Ishikawa (cell line): ENCODE data around the gene CCAR1.

ENCODE experiments used
- CEBPB ChIP-seq: IDR thresholded peaks from 2 replicates; pipeline ENCODE4 v1.6.1; 2012
- CREB1 ChIP-seq: IDR thresholded peaks from 2 replicates; pipeline ENCODE4 v1.6.1; 2012; ENCODE audit warnings: low read depth
- EP300 ChIP-seq: IDR thresholded peaks from 2 replicates; pipeline ENCODE4 v1.6.1; 2012; ENCODE audit warnings: borderline replicate concordance
- FOXM1 ChIP-seq: IDR thresholded peaks from 2 replicates; pipeline ENCODE4 v1.6.1; 2012; ENCODE audit warnings: low read depth, borderline replicate concordance
- NFIC ChIP-seq: IDR thresholded peaks from 2 replicates; pipeline ENCODE4 v1.6.1; 2012
- RAD21 ChIP-seq: IDR thresholded peaks from 2 replicates; pipeline ENCODE4 v1.6.1; 2012; ENCODE audit warnings: low read depth
- TCF12 ChIP-seq: IDR thresholded peaks from 2 replicates; pipeline ENCODE4 v1.6.1; 2012; ENCODE audit warnings: low read depth
- TEAD4 ChIP-seq: IDR thresholded peaks from 2 replicates; pipeline ENCODE4 v1.6.1; 2012
- ZBTB7A ChIP-seq: IDR thresholded peaks from 2 replicates; pipeline ENCODE4 v1.6.1; 2012; ENCODE audit warnings: low read depth
- TF ChIP-seq, protein P1 (sequence below): IDR thresholded peaks from 2 replicates; pipeline ENCODE4 v1.6.1; 2012; ENCODE audit warnings: low read depth, mild to moderate bottlenecking
- TF ChIP-seq, protein P2 (sequence below): IDR thresholded peaks from 2 replicates; pipeline ENCODE4 v1.6.1; 2012

Gene CCAR1

DNA sequence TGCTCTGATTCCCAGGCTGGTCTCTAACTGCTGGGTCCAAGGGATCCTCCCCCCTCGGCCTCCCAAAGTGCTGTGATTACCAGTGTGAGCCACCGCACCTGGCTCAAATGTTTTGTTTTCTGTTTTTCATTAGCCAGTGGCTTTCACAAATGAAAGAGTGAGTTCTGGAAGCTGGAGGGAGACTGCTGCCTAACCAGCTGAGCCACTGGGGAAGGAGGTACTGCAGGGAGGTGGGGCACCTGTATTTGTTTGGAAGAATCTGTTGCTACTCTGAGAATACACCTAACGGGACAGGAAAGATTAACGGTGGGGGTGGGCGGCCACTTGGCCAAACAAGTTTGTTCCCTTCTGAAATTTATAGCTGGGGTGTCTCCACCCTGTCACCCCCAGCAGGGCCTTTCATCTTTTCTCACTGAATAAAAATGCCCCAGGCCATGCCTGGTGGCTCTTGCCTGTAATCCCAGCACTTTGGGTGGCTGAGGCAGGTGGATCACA, 111.0 kb downstream of the CCAR1 start:
- TF ChIP-seq CEBPB (no peak), TCF12 (no peak), NFIC (no peak), FOXM1 (no peak), EP300 (no peak), TEAD4 (no peak), CREB1 (no peak)
- TF ChIP-seq, protein P1, sequence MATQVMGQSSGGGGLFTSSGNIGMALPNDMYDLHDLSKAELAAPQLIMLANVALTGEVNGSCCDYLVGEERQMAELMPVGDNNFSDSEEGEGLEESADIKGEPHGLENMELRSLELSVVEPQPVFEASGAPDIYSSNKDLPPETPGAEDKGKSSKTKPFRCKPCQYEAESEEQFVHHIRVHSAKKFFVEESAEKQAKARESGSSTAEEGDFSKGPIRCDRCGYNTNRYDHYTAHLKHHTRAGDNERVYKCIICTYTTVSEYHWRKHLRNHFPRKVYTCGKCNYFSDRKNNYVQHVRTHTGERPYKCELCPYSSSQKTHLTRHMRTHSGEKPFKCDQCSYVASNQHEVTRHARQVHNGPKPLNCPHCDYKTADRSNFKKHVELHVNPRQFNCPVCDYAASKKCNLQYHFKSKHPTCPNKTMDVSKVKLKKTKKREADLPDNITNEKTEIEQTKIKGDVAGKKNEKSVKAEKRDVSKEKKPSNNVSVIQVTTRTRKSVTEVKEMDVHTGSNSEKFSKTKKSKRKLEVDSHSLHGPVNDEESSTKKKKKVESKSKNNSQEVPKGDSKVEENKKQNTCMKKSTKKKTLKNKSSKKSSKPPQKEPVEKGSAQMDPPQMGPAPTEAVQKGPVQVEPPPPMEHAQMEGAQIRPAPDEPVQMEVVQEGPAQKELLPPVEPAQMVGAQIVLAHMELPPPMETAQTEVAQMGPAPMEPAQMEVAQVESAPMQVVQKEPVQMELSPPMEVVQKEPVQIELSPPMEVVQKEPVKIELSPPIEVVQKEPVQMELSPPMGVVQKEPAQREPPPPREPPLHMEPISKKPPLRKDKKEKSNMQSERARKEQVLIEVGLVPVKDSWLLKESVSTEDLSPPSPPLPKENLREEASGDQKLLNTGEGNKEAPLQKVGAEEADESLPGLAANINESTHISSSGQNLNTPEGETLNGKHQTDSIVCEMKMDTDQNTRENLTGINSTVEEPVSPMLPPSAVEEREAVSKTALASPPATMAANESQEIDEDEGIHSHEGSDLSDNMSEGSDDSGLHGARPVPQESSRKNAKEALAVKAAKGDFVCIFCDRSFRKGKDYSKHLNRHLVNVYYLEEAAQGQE, result no peak
- TF ChIP-seq, protein P2, sequence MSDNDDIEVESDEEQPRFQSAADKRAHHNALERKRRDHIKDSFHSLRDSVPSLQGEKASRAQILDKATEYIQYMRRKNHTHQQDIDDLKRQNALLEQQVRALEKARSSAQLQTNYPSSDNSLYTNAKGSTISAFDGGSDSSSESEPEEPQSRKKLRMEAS, result no peak

DNA sequence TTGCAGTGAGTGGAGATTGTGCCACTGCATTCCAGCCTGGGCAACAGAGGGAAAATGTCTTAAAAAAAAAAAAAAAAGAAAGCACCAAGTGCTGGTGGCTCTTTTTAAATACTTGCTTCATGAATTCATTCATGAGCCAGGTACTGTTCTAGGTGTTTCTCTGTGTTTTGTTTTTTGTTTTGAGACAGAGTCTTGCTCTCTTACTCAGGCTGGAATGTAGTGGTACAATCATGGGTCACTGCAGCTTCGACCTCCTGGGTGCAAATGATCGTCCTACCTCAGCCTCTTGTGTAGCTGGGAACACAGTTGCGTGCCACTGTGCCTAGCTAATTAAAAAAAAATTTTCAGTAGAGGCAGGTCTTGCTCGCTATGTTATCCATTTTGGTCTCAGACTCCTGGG, 111.6 kb downstream of the CCAR1 start:
- no peak for TF ChIP-seq TEAD4
- no peak for TF ChIP-seq CREB1
- TF ChIP-seq ZBTB7A, result no peak
- TF ChIP-seq RAD21, result no peak

DNA sequence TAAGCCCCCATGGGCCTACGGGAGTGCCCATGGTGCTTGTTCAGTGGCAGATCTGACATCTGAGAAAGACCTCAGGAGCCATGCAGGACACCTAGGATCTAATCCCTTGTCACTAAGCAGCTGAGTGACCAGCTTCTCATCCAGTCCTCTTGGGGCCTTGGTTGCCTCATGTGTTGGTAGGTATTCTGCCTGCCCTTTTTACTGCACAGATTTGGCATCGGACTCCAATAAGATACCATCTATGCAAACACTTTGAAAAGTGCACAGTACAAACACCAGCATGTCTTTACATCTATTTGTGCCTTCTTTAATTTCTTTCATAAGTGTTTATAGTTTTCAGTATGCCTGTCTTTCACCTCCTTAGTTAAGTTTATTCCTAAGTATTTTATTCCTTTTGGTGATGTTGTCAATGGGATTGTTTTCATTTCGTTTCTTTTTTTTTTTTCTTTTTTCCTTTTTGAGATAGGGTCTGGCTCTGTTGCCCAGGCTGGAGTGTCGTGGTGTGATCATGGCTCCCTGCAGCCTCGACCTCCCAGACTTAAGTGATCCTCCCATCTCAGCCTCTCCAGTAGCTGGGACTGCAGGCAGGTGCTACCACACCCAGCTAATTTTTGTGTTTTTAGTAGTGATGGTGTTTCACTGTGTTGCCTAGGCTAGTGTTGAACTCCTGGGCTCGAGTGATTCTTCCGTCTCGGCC, 116.7 kb downstream of the CCAR1 start:
- TF ChIP-seq RAD21 (no peak), NFIC (no peak)
- TF ChIP-seq, protein P1, result no peak
